Activated CD8-positive, alpha-beta memory T cell treated with anti-CD3 and anti-CD28 coated beads for 4 hours (primary cell): ENCODE data around the gene AFAP1.

Experiments
- DNase-seq, 2 donors: peaks; one replicate each; pipeline ENCODE4 v3.0.0-alpha.2; 2020; ENCODE audit warnings: low read depth in 2 of 2

The AFAP1 gene

GRCh38 chr4:7716010-7716721, 223.5 kb downstream of the AFAP1 start:
- no peak for DNase-seq

DNA sequence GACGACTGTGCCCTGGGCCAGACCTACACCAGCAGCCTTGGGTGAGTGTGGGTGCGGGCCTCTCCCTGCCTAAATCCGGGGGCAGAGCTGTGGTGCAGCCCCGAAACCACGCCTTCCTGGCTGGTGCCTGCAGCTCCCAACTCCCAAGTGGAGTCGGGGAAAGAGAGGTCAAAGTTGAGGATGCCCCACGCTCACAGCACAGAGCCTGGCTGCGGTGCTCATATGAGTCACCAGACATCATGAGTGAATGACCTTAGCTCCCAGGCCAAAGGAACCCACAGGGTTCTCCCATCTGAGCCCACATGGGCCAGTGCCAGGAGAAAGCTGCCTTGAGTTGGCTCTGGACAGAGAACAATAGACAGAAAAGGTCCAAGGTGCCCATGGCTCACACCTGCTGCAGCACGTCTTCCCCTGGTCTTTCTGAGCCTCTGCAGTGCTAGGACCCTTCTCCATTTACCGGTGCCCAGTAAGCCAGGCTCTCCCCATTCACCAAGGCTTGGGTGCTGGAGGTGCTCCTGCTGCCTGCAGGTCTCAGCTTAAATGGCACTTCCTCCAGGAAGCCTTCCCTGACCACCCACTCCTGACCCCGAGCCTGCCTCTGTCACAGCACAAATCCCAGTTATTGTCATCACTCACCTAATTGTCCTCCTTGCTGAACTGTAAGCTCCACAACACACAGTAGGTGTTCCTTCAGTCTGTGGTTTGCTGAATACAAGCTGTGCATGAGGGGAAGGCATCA, 224.2 kb downstream of the AFAP1 start:
- no peak for DNase-seq

DNA sequence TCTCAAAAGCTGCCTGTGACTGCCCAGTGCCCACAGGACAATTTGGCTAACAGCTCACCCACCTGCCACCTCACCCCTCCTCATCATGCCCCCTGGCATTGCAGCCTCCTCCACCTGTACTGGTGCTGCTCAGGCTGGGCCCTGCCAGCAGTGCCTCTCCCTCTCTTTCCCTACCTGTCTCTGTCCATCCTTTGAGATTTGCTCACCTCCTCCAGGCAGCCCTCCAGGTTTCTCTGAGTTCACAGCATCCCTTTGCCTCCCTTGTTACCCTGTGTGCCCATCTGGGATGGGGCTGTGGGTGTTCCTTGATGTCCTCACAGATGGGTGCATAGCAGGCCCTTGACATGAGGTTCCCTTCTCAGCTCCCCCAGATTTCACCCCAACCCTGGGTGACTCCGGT, 224.9 kb downstream of the AFAP1 start:
- no peak for DNase-seq

GRCh38 chr4:7714176-7714575, 225.5 kb downstream of the AFAP1 start:
- DNase-seq, result no peak

- no peak for DNase-seq
Observed at GRCh38 chr4:7713757-7714156, 225.9 kb downstream of the AFAP1 start.

GRCh38 chr4:7712021-7712671, 227.5 kb downstream of the AFAP1 start:
- DNase-seq, result no peak

DNA sequence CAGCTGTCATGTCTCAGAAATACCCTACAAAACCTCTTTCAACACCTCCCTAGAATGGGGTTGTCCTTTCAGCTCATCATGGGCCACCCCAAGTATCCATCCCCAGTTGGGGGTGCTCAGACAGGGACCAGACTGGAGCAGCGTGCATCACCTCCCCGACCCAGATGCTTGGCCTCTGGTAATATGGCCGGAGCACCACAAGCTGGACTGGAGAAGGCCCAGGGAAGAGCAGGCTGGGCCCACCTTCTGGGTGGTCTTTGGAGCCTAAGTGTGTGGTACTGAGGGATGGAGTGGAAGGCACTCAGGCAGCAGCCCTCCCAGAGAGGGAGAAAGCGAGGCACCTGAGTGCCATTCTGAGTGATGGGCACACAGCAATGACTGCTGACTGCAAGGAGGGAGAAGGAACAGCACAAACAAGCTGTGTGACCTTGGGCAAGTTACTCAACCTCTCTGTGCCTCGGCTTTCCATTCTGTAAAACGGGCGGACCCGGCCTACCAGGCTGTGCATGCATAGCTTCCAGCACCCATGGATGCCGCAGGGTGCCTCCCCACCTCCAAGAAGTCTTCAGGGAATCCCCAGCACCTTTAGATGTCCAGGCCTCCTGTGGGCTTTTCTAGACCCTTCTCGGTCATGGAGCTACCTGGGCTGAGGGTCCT, 228.2 kb downstream of the AFAP1 start:
- DNase-seq, result no peak

DNA sequence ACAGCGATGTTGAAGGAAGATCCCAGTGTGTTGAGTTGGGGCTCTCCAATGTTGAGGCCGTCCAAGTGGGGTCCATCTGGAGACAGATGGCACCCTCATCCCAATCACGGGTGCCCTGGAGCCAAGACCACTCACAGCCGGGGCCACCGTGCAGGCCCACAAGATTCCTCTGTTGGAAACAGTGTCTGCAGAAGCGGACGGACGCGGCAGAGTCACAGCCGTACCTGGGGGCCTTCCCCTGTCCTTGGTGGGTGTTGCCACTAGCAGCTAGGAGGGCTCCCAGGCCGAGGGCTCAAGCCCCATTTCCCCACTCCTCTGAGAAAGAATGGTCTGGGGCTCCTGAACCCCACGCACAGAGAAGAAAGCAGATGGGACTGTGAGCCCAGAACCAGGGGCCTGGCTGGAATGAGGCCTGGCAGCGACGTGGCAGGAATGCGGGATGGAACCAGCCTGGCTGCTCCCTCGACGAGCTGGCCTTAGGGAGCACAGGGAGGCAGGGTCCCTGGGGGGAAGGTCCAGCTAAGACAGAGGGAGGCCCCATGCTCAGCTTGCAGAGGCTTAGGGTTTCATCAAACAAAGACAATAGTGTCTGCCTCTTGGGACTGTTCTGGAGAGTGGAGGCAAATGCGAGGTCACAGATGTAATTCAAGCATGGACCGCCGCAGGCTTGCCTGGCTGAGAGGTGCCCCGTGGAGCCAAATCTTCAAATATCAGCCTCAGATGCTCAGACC, 228.9 kb downstream of the AFAP1 start:
- DNase-seq, result no peak

DNA sequence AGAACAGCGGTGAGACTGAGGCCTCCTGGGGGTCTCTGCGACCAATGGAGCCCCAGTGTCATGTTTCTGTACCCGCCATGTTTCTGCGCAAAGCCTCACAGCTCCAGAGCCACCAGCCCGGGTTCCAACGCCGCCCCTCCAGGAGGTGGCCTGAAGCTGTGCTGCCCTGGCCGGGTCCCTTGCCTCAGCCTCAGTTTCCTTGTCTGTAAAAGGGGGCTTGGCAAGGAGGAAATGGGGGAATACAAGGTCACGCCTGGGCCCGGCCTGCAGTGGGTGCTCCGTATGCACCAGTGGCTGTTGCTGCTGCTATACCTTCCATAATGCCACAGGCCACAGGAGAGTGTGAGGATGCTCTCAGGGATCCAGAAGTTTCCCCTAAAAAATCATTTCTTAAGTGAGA, 229.5 kb downstream of the AFAP1 start:
- no peak for DNase-seq

DNA sequence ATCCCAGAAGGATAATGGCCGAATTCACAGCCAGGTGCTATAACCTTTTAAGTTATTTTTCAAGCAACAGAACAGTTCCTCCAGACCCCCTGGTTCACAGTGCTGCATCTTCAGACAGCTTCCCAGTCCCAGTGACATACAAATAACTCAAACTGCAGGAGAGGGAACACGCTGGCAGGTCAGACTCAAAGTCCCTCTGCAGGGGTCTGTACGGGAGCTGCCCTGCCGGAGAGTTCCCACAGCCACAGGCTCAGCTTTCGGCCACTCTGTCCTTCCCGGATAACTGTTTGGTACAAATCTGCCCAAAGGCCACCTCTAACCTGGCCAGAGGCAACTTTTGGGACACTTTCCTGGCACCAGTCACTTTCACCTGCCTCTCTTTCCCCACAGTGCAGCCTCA, 230.2 kb downstream of the AFAP1 start:
- no peak for DNase-seq

DNA sequence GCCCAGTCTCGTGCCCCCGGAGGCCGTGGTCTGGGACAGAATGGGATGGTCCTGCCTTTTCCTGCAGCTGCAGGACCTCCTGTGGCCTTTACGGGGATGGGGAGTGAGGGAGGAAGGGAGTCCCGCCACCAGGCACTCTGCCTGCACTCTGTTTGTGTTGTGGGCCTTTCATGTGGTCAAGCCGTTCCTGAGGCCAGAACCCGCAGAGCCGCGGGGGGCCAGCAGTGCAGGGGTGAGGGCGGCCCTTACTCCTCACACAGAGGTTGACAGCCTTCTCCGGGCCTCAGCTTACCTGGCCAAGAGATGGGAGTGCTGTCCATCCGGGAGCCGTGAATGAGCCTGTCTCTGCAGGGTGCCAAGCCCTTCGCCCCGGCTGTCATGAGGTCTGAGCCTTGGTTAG, 230.7 kb downstream of the AFAP1 start:
- DNase-seq, result no peak
